ENCODE measurements around the gene DOCK3.

- TF ChIP-seq MAX (IDR thresholded peaks at IDR 0.05): no peak
- TF ChIP-seq CTCF (IDR thresholded peaks at IDR 0.05; ENCODE audit: low read depth, low read length, missing input control): no peak
- no peak for TF ChIP-seq EGR1 (IDR thresholded peaks at IDR 0.05; ENCODE audit: low read depth in 2 of 2)
Observed at GRCh38 chr3:51216291-51216690, 541.6 kb downstream of the DOCK3 start.

Measured in liver (tissue), 3 donors.